WI38 (cell line): Measurements from ENCODE around the gene P3H2.

Experiments
- H3K4me3 ChIP-seq: 2 replicates; pipeline ENCODE4 v1.5.1; 2011; ENCODE audit warnings: low read depth, mild to moderate bottlenecking, control low read depth, low read length
- CTCF ChIP-seq: IDR thresholded peaks from 2 replicates; pipeline ENCODE4 v1.5.1; 2012; ENCODE audit warnings: low read depth, mild to moderate bottlenecking, control low read depth, low read length

P3H2 gene

GRCh38 chr3:190041333-190042041, 79.2 kb downstream of the P3H2 start:
- no peak for TF ChIP-seq CTCF
- H3K4me3 ChIP-seq = no peak overlapping the region

GRCh38 chr3:190040145-190040544, 80.6 kb downstream of the P3H2 start:
- no peak overlapping the region for H3K4me3 ChIP-seq
- no peak for TF ChIP-seq CTCF

GRCh38 chr3:190038050-190038933, 82.4 kb downstream of the P3H2 start:
- TF ChIP-seq CTCF = no peak
- H3K4me3 ChIP-seq = no peak overlapping the region

- no peak for TF ChIP-seq CTCF
Observed at GRCh38 chr3:190036631-190037030, 84.1 kb downstream of the P3H2 start.

DNA sequence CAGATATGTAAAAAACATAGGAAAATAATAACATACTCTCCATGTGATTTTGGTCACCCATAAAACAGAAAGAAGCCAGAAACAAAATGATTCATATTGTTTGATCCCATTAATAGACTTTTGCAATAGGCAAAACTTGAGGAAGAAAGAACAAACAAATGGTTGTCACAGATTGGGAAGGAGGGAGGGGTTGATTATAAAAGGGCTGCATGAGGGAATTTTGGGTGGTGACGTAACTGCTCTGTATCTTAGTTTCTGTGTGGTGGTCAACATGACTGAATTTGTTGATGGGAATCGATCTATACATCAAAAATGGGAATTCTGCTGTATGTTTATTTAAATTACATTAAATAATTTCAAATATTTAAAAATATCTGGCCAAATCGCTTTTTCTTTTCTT, 86.3 kb downstream of the P3H2 start:
- TF ChIP-seq CTCF = no peak
- H3K4me3 ChIP-seq = no peak overlapping the region

More at GRCh38 chr3:190036631-190037030, 84.1 kb downstream of the P3H2 start:
- H3K4me3 ChIP-seq = no peak overlapping the region

GRCh38 chr3:190032923-190033322, 87.8 kb downstream of the P3H2 start:
- no peak for TF ChIP-seq CTCF
- no peak overlapping the region for H3K4me3 ChIP-seq
